NB4 (cell line): Measurements from ENCODE around the gene TXLNA.
A peak's percentile ranks its signal among the peaks of the same experiment; 100 is the strongest.

Experiments
- DNase-seq: peaks from one replicate; pipeline ENCODE4 v3.0.0; 2010; ENCODE audit warnings: low read depth
- H3K4me3 ChIP-seq: one replicate; pipeline ENCODE4 v1.5.1; 2011; ENCODE audit warnings: mild to moderate bottlenecking, low read depth, low read length, moderate library complexity
- MYC ChIP-seq: IDR thresholded peaks from 2 replicates; pipeline ENCODE4 v1.6.1; 2011; ENCODE audit warnings: low read depth, low read length
- POLR2A ChIP-seq: IDR thresholded peaks from 2 replicates; pipeline ENCODE4 v1.6.1; 2011; ENCODE audit warnings: mild to moderate bottlenecking; ENCODE audit not compliant: insufficient read length; ENCODE audit errors: extremely low read depth
- TF ChIP-seq, protein P1 (sequence below): IDR thresholded peaks from one replicate; pipeline ENCODE4 v1.5.1; 2012; ENCODE audit warnings: low read depth, low read length
- TF ChIP-seq, protein P2 (sequence below): IDR thresholded peaks from 2 replicates; pipeline ENCODE4 v1.6.1; 2011; ENCODE audit warnings: low read depth, low read length

Gene TXLNA

DNA sequence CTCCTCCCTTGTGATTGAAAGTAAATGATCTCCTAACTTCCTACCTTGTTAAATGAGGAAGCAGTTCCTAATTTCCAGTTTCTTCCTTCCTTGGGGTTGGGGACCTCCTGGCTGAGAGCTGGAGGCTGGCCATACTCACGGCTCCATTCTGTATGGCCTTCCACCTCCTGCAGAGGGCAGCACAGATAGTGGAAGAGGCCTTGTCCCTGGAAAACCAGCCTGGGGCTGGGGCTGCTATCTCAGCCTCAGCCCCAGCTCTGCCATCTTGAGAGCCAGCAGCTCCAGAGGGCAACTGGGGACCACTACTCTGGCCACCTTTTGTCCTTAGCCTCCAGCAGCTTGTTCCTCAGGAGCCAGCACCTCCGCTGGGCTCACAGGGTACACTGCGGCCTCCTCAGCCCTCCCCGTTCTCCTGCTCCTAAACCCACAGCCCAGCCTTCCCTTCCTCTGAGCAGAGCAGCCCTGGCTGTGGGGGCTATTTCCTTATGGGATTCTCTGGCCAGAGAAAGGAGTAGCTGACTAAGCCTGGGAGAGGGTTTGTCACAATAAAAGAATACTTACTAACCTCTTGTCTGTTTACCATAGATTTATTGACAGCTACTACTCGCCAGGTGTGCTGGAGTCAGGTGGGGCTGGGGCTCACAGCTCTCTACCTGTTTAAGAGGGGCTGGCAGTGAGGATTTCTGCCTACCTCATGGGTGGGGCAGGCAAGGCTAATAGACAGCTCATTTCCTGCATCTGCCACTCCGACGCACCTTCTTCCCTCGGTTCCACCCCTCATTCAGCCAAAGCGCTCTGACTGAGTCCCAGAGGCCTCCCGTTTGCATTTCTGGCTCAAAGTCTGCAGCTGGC is 36.4 kb downstream of the TXLNA start:
- no peak overlapping the region for H3K4me3 ChIP-seq
- DNase-seq, result peak; percentile 68
- TF ChIP-seq, protein P1, sequence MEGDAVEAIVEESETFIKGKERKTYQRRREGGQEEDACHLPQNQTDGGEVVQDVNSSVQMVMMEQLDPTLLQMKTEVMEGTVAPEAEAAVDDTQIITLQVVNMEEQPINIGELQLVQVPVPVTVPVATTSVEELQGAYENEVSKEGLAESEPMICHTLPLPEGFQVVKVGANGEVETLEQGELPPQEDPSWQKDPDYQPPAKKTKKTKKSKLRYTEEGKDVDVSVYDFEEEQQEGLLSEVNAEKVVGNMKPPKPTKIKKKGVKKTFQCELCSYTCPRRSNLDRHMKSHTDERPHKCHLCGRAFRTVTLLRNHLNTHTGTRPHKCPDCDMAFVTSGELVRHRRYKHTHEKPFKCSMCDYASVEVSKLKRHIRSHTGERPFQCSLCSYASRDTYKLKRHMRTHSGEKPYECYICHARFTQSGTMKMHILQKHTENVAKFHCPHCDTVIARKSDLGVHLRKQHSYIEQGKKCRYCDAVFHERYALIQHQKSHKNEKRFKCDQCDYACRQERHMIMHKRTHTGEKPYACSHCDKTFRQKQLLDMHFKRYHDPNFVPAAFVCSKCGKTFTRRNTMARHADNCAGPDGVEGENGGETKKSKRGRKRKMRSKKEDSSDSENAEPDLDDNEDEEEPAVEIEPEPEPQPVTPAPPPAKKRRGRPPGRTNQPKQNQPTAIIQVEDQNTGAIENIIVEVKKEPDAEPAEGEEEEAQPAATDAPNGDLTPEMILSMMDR, result peak; percentile 72
- TF ChIP-seq, protein P2, sequence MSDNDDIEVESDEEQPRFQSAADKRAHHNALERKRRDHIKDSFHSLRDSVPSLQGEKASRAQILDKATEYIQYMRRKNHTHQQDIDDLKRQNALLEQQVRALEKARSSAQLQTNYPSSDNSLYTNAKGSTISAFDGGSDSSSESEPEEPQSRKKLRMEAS, result no peak
- TF ChIP-seq POLR2A, result no peak
- TF ChIP-seq MYC, result no peak

DNA sequence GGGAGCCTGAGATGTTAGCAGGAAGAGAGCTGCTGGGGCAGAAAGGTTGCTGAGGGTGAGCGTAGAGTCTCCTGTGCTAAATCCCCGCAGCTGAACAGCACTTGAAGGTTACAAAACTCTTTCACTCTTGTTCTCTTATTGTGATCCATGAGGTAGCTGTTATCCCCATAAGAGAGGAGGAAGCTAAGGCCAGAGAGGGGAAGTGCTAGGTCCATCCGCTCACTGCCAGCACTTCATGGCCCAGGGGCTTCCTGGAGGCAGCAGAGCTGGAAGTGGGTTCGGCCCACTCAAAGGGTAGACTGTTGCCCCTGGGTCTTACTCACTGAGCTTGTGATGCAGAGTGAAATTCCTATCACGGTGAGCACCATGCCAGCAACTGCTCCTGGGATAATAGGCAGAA is 37.1 kb downstream of the TXLNA start:
- DNase-seq, result no peak
- TF ChIP-seq POLR2A (no peak), MYC (no peak)
- TF ChIP-seq, protein P2, result no peak
- H3K4me3 ChIP-seq, result no peak overlapping the region

DNA sequence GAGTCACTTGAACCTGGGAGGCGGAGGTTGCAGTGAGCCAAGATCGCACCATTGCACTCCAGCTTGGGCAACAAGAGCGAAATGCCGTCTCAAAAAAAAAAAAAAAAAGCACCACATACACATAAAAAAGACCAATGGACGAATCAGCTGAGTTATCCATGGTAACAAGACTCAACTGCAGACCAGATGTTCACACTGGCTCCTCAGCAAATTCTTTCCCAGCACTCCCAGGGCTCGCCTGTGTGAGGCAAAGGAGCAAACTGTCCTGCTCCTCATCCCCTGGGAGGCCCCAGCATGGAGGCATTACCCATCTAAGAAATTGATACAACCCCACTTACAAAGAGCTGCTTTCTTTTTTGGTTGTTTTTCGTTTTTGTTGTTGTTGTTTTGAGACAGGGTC is 39.5 kb downstream of the TXLNA start:
- H3K4me3 ChIP-seq, result no peak overlapping the region
- no peak for DNase-seq
- TF ChIP-seq, protein P1, result no peak
- TF ChIP-seq POLR2A (no peak), MYC (no peak)
- TF ChIP-seq, protein P2, result no peak

DNA sequence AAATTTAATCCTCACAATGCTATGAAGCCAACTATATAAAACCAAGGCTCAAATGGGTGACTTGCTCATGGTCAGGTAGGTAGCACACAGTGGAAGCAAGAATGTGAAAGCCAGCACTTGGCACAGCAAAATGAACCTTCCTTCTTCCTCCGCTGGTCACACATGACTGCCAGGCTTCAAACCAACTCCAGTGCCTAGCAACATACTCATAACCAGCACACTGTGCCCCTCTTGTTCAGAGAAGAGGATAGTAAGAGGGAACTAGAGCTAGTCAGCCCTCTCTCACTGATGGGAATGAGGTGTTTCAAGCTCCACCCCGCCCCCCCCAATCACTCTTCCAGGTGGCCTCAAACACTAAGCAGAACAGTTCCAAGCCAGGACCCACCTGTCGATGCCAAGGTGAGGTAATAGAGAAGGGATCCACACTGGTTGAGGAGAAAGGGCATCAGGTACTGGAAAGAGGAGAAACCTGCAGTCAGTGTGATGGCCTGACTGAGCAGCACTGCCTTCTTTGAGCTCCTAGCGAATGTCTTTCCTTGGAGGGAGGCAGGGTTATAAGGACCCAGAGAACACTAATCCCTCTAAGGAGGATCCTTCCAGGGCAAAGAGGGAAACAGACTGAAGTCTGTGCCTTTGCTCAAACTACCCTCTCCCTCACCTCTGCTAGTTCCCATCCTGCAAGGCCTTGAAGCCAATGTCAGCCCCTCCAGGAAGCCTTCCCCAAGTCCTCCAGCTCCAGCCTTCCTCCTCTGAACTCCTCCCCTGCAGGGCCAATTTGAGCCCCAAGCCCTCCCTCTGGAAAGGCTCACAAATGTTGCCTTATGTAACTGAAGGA is 41.5 kb downstream of the TXLNA start:
- peak overlapping the region; percentile 95 for H3K4me3 ChIP-seq
- no peak for DNase-seq
- TF ChIP-seq POLR2A (no peak), MYC (no peak)
- TF ChIP-seq, protein P2, result no peak
- TF ChIP-seq, protein P1, result no peak

DNA sequence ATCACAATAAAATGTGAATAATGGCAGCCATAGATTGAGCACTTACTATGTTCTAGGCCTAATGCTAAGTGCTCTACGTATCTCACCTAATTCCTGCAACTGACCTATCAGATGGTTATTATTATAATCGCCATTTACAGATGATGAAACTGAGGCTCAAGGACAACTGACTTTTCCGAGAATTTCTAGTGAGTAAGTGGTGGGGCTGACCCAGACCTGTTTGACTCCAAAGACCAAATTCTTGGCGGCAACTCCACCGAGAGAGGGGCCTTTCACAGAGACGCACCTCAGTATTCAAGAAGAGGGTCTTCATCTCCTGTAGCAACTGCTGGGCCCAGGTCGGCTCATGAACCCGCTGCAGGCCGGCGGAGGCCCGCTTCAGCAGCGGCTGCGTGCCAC is 42.1 kb downstream of the TXLNA start:
- TF ChIP-seq POLR2A (no peak), MYC (no peak)
- TF ChIP-seq, protein P2, result no peak
- TF ChIP-seq, protein P1, result no peak
- peak overlapping the region; percentile 95 for H3K4me3 ChIP-seq
- no peak for DNase-seq
